Peyer's patch (tissue), 4 donors: Measurements from ENCODE around the gene PRKACG. TPM values are rescaled to one million over a fixed set of nuclear protein-coding genes. Genes with fewer than 3 reads are reported as not detected.
"Not testable (repeated sequence)": the region's sequence is repeated elsewhere in the genome, so short reads cannot be mapped to it uniquely, and the experiment has no call there.

Experiments used
- DNase-seq, 3 donors: peaks; one replicate each; pipeline ENCODE4 v3.0.0-alpha.2; 2017 to 2019
- H3K27ac ChIP-seq, 4 donors: fragments of 200-600 bp; sonication (generic); one replicate each; pipeline ENCODE4 v1.5.1; 2016 to 2019
- H3K27me3 ChIP-seq, 2 donors: fragments of 200-600 bp; sonication (generic); one replicate each; pipeline ENCODE4 v1.5.1; 2019
- H3K36me3 ChIP-seq, 3 donors: fragments of 200-600 bp; sonication (generic); one replicate each; pipeline ENCODE4 v1.5.1; 2016 to 2019
- H3K4me1 ChIP-seq, 4 donors: fragments of 200-600 bp; sonication (generic); one replicate each; pipeline ENCODE4 v1.5.1; 2016 to 2019
- H3K4me3 ChIP-seq, 4 donors: fragments of 200-600 bp; sonication (generic); 1 replicate in 3 of 4; 2 replicates in 1 of 4; pipeline ENCODE4 v1.5.1; 2016 to 2019; ENCODE audit warnings: mild to moderate bottlenecking in 1 of 4
- H3K9me3 ChIP-seq, 4 donors: fragments of 200-600 bp; sonication (generic); one replicate each; pipeline ENCODE4 v1.5.1; 2016 to 2019; ENCODE audit warnings: mild to moderate bottlenecking in 1 of 4
- CTCF ChIP-seq, 6 experiments: fragments of 450-650 bp in 4 of 6; fragments of 200-600 bp in 2 of 6; sonication (generic) in 1 of 6; IDR thresholded peaks; one replicate each; pipeline ENCODE4 v1.5.1; 2017 to 2019; ENCODE audit warnings: antibody characterized with exemption in 6 of 6, mild to moderate bottlenecking in 3 of 6, moderate library complexity in 1 of 6
- POLR2A ChIP-seq, 2 donors: fragments of 450-650 bp; IDR thresholded peaks; one replicate each; pipeline ENCODE4 v1.5.1; 2017; ENCODE audit warnings: antibody characterized with exemption in 2 of 2, mild to moderate bottlenecking in 2 of 2, moderate library complexity in 2 of 2
- total RNA-seq, 4 donors: library from RNA; depleted of rRNA; stranded (reverse); fragments of >200 nt; gene quantifications; one replicate each; pipeline ENCODE4 v1.1.0, GENCODE V29; 2016

Gene PRKACG
- not detected for total RNA-seq

GRCh38 chr9:69014013-69014412 lies at the start of gene PRKACG:
TSS of gene PRKACG (minus strand) at chr9:69014113. CDS start at chr9:69014092, 21 bp downstream.
- H3K9me3 ChIP-seq, result no peaks in the 10 kb centered on the region
- no peak for TF ChIP-seq CTCF (IDR thresholded peaks at IDR 0.05)
- no peak for TF ChIP-seq POLR2A (IDR thresholded peaks at IDR 0.05)
- H3K36me3 ChIP-seq, result no peaks in the 10 kb centered on the region

GRCh38 chr9:69062195-69062594 lies 48.3 kb upstream of the PRKACG start:
- peaks cover 0 to 3% (median 0%) of the 10 kb centered on the region in 3 donors for H3K36me3 ChIP-seq
- no peaks in the 10 kb centered on the region for H3K4me1 ChIP-seq
- no peak for TF ChIP-seq POLR2A (IDR thresholded peaks at IDR 0.05)
- TF ChIP-seq CTCF (IDR thresholded peaks at IDR 0.05), result no peak
- H3K9me3 ChIP-seq, result no peaks in the 10 kb centered on the region
- H3K27ac ChIP-seq, result no peak overlapping the region
- no peaks in the 10 kb centered on the region for H3K27me3 ChIP-seq
- DNase-seq, result no peak
- no peak overlapping the region for H3K4me3 ChIP-seq

More at GRCh38 chr9:69014013-69014412, at the start of gene PRKACG:
- H3K27me3 ChIP-seq, result no peaks in the 10 kb centered on the region
- no peak within 1 kb of the TSS for H3K4me3 ChIP-seq
- no peaks in the 10 kb centered on the region for H3K4me1 ChIP-seq
- no peak within 1 kb of the TSS for H3K27ac ChIP-seq
- DNase-seq, result no peak

- Histone ChIP-seq H3K27me3 (no peaks in the 10 kb centered on the region), H3K27ac (no peak overlapping the region), H3K9me3 (no peaks in the 10 kb centered on the region), H3K4me1 (no peaks in the 10 kb centered on the region), H3K36me3 (no peaks in the 10 kb centered on the region), H3K4me3 (no peak overlapping the region)
- TF ChIP-seq CTCF (IDR thresholded peaks at IDR 0.05) (no peak), POLR2A (IDR thresholded peaks at IDR 0.05) (no peak)
- no peak for DNase-seq
Measured at GRCh38 chr9:69060766-69061165, 46.9 kb upstream of the PRKACG start.

GRCh38 chr9:69058101-69058500 lies 44.2 kb upstream of the PRKACG start:
- TF ChIP-seq CTCF (IDR thresholded peaks at IDR 0.05) (no peak), POLR2A (IDR thresholded peaks at IDR 0.05) (no peak)
- Histone ChIP-seq H3K36me3 (no peaks in the 10 kb centered on the region), H3K4me1 (no peaks in the 10 kb centered on the region), H3K4me3 (no peak overlapping the region), H3K27ac (no peak overlapping the region), H3K9me3 (no peaks in the 10 kb centered on the region), H3K27me3 (no peaks in the 10 kb centered on the region)
- DNase-seq, result no peak

GRCh38 chr9:69056191-69056815 lies 42.4 kb upstream of the PRKACG start:
- H3K4me1 ChIP-seq, result no peaks in the 10 kb centered on the region
- no peak for TF ChIP-seq POLR2A (IDR thresholded peaks at IDR 0.05)
- no peak for TF ChIP-seq CTCF (IDR thresholded peaks at IDR 0.05)
- no peaks in the 10 kb centered on the region for H3K9me3 ChIP-seq
- H3K27ac ChIP-seq, result no peak overlapping the region
- no peak overlapping the region for H3K4me3 ChIP-seq
- H3K36me3 ChIP-seq, result no peaks in the 10 kb centered on the region
- H3K27me3 ChIP-seq, result no peaks in the 10 kb centered on the region
- no peak for DNase-seq

- no peak for DNase-seq
- no peaks in the 10 kb centered on the region for H3K9me3 ChIP-seq
- H3K27me3 ChIP-seq, result no peaks in the 10 kb centered on the region
- no peak for TF ChIP-seq CTCF (IDR thresholded peaks at IDR 0.05)
- TF ChIP-seq POLR2A (IDR thresholded peaks at IDR 0.05), result no peak
- H3K4me3 ChIP-seq, result no peak overlapping the region
- no peaks in the 10 kb centered on the region for H3K4me1 ChIP-seq
- no peaks in the 10 kb centered on the region for H3K36me3 ChIP-seq
- H3K27ac ChIP-seq, result no peak overlapping the region
Measured at GRCh38 chr9:69054989-69055388, 41.1 kb upstream of the PRKACG start.

- not testable (repeated sequence) for H3K27ac ChIP-seq, H3K4me3 ChIP-seq, DNase-seq, H3K4me1 ChIP-seq, H3K9me3 ChIP-seq, H3K27me3 ChIP-seq
- H3K36me3 ChIP-seq, result peaks cover 0 to 16% (median 0%) of the 10 kb centered on the region in 3 donors
Measured at GRCh38 chr9:69050936-69051335, 37.0 kb upstream of the PRKACG start.
